Urinary bladder (tissue), 4 donors: Measurements from ENCODE around the gene ATP10A. TPM values are rescaled to one million over a fixed set of nuclear protein-coding genes. Genes with fewer than 3 reads are reported as not detected.

Experiments used
- DNase-seq: peaks from one replicate; pipeline ENCODE4 v3.0.0-alpha.2; 2015; ENCODE audit errors: extremely low spot score
- H3K27ac ChIP-seq: one replicate; pipeline ENCODE4 v1.5.1; 2013; ENCODE audit warnings: low read depth, mild to moderate bottlenecking, moderate library complexity
- H3K36me3 ChIP-seq: one replicate; pipeline ENCODE4 v1.6.1; 2013; ENCODE audit warnings: mild to moderate bottlenecking, moderate library complexity; ENCODE audit not compliant: insufficient read depth
- H3K4me1 ChIP-seq: one replicate; pipeline ENCODE4 v1.6.1; 2013; ENCODE audit warnings: mild to moderate bottlenecking, moderate library complexity; ENCODE audit not compliant: insufficient read depth
- H3K4me3 ChIP-seq: one replicate; pipeline ENCODE4 v1.5.1; 2013; ENCODE audit warnings: low read depth, low read length
- WGBS: extraction: QIAGEN DNeasy Blood & Tissue Kit; methylation state at CpG from one replicate; pipeline ENCODE4 v1.1.7; 2013; 5-methylcytosine and 5-hydroxymethylcytosine counted together
- polyA plus RNA-seq: library from polyadenylated mRNA; stranded (reverse); fragments of 200-250 nt; gene quantifications from one replicate; pipeline ENCODE4 v1.2.3, GENCODE V29; 2013
- total RNA-seq: library from RNA; depleted of rRNA; stranded (reverse); fragments of >200 nt; gene quantifications from one replicate; pipeline ENCODE4 v1.2.3, GENCODE V29; 2014
- donor health status: healthy with polysubstance abuse.
- donor health status: healthy.

ATP10A gene
- total and polyA plus RNA-seq, 2 donors: 5.0 to 7.8 TPM

DNA sequence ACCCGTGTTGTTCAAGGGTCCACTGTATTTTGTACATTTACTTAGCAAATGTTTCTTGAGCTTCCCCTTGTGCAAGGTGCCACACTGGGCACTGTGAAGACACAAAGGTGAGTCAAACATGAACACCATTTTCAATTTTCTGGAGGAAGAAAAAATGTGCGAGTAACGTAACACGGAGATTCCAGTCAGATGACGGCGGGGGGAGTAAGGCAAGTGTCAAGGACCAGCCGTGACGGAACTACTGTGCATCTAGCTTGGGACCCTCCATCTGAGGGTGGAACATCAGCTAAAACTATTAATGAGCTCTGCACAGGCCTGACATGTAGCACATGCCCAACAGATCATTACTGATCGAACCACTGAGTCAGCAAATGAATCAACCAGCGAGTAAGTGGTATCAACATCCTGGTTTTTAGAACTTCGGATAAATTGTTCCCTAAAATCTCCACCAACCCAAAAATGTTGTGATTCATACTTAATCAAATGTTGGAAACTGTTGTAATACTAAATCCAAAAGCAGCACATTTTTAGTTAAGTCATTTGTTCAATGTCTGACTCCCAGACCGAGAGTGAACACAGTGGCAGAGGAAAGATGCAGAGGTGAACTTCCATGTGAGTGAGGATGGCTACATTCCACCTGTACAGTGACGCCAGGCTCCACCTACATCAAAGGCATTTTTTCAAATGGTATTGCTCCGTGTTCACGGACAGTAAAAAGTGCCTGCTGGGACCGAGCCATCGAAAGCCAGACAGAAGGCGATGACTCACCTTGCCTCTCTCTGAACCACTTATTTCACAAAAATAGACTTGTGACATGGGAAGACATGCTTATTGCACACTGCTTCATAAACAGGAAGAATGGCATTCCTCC is 172.2 kb downstream of the ATP10A start:
- 80% methylated on average over 18 of the region's 18 CpGs for WGBS
- H3K4me1 ChIP-seq: no peaks in the 10 kb centered on the region
- no peaks in the 10 kb centered on the region for H3K36me3 ChIP-seq
- no peak overlapping the region for H3K4me3 ChIP-seq
- no peak overlapping the region for H3K27ac ChIP-seq
- no peak for DNase-seq

DNA sequence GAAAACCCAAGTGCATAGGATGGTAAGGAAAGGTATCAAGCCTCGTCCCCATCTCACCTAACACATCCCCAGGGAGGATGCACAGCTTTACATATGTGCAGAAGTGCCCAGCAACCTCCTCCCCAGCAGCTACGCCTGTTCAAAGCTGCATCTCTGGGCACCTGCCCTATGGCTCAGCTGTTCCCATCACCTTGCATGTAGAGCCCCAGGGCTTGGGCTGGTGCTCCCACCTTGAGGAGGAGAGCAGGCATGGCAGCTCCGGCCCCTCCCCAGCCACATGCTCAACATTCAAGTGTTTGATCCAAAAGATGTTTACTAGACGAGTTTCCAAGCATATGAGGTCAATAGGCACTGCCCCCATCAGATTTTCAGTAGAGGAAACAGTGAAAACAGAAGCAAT is 173.5 kb downstream of the ATP10A start:
- Histone ChIP-seq H3K27ac (no peak overlapping the region), H3K36me3 (no peaks in the 10 kb centered on the region), H3K4me1 (no peaks in the 10 kb centered on the region), H3K4me3 (no peak overlapping the region)
- DNase-seq: no peak
- 77% methylated on average over 4 of the region's 4 CpGs for WGBS

- 90% methylated on average over 9 of the region's 9 CpGs for WGBS
- no peak overlapping the region for H3K27ac ChIP-seq
- no peak overlapping the region for H3K4me3 ChIP-seq
- H3K4me1 ChIP-seq: no peaks in the 10 kb centered on the region
- no peak for DNase-seq
- H3K36me3 ChIP-seq: no peaks in the 10 kb centered on the region
These were observed 175.0 kb downstream of the ATP10A start for GRCh38 chr15:25688166-25688565.

DNA sequence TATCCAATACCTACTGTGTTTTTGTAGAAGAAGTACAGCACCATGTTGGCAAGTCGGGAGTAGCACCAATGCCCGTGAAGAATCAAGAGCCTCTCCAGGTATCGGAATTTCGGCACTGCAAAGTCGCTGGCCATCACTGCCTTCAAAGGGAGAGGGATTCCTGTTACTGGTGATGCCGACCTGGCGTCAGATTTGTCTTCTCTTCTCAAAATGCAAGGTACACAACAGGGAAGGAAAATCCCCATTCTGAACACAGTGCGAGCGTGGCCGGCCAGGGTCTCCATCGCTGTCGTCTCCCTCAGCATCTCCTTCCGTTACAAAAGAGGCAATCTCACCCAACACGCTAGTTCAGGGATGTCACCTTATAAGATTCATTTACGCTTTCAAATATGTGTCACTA is 175.4 kb downstream of the ATP10A start:
- no peak for DNase-seq
- H3K27ac ChIP-seq: no peak overlapping the region
- no peak overlapping the region for H3K4me3 ChIP-seq
- 97% methylated on average over 15 of the region's 15 CpGs for WGBS
- no peaks in the 10 kb centered on the region for H3K36me3 ChIP-seq
- H3K4me1 ChIP-seq: no peaks in the 10 kb centered on the region

DNA sequence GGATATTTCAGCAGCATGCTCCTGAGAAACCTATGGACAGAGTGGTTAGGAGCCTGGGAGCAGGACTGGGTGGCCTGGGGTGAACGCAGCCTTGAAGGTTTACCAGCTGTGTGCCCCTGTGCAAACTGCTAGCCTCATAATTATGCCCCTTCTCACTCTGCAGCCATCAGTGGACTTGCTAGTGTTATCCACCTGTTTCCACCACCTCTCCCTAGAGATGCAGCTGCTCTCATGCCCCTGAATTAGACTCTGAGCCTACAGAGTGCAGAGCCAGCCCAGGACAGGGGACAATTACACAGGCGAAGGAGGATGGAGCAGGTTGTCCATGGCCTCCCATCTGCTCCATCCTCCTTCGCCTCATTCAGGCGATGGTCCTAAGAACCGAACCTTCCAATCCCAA is 175.9 kb downstream of the ATP10A start:
- 98% methylated on average over 5 of the region's 5 CpGs for WGBS

DNA sequence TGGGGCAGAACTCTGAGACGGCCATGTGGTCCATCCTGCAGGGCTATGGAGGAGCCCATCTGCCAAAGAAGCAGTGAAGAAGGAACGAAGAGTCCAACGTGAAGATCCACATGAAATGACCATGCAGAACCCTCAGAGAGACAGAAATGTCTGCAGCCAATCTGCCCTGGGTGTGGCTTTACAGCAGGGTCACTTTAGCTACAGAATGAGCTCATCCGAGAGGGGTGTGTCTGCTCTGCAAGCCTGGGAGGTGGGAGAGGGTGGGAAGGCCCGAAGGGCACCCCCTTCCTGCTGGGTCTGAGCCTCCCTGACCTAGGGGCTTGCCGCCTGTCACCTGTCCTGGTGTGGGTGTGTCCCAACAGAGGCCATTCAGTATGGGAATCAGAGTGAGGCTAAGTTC is 176.3 kb downstream of the ATP10A start:
- WGBS: no CpG with 5 or more reads among the region's 6 CpGs
- Histone ChIP-seq H3K4me1 (no peaks in the 10 kb centered on the region), H3K27ac (no peak overlapping the region), H3K4me3 (no peak overlapping the region), H3K36me3 (no peaks in the 10 kb centered on the region)
- DNase-seq: no peak

More for the DNA sequence above, 175.9 kb downstream of the ATP10A start:
- Histone ChIP-seq H3K4me3 (no peak overlapping the region), H3K36me3 (no peaks in the 10 kb centered on the region), H3K27ac (no peak overlapping the region), H3K4me1 (no peaks in the 10 kb centered on the region)
- DNase-seq: no peak

GRCh38 chr15:25684521-25685431 is 178.4 kb downstream of the ATP10A start:
- Histone ChIP-seq H3K4me3 (no peak overlapping the region), H3K27ac (no peak overlapping the region), H3K36me3 (no peaks in the 10 kb centered on the region), H3K4me1 (no peaks in the 10 kb centered on the region)
- peak; percentile 66 for DNase-seq
- 75% methylated on average over 13 of the region's 13 CpGs for WGBS

GRCh38 chr15:25683911-25684310 is 179.2 kb downstream of the ATP10A start:
- WGBS: 93% methylated on average over 3 of the region's 3 CpGs
- no peak overlapping the region for H3K27ac ChIP-seq
- H3K4me3 ChIP-seq: no peak overlapping the region
- no peaks in the 10 kb centered on the region for H3K36me3 ChIP-seq
- no peaks in the 10 kb centered on the region for H3K4me1 ChIP-seq
- DNase-seq: no peak

DNA sequence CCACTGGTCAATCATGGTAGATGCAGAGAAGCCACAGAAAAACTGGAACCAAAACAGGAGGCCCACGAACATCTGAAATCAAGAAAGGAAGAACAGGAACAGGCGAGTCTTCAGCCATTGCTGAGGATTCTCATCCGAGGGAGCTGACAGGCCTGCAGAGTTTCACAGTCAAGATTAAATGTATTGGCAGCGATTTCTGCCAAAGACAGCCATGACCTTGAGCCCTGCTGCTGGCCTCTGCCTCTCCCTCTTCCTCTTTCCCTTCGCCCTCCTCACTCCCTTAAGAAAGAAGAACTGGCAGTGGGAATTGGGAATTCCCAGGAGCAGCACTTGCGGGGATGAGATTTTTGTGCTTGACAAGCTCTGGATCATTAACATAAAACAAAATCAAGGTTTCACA is 179.7 kb downstream of the ATP10A start:
- no peaks in the 10 kb centered on the region for H3K36me3 ChIP-seq
- no peaks in the 10 kb centered on the region for H3K4me1 ChIP-seq
- DNase-seq: no peak
- no peak overlapping the region for H3K4me3 ChIP-seq
- H3K27ac ChIP-seq: no peak overlapping the region
- 73% methylated on average over 6 of the region's 6 CpGs for WGBS

DNA sequence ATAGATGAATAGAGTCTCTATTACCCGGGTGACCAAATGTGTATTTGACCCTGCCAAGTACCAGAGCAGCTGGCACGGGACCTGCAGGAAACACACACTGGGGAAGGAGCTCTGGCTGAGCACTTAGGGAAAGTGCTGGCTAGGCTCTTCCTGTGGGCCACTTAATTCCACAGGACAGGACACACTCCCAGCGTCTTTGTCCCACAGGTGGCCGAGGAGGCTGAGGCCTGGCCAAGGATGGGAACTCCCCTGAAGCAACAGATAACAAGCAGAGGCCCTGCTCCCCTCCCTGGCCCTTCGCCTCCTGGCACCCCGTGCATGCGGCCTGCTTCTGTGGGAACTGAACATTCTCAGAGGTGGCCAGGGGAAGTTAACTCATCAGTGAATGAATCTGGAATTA is 180.8 kb downstream of the ATP10A start:
- DNase-seq: no peak

DNA sequence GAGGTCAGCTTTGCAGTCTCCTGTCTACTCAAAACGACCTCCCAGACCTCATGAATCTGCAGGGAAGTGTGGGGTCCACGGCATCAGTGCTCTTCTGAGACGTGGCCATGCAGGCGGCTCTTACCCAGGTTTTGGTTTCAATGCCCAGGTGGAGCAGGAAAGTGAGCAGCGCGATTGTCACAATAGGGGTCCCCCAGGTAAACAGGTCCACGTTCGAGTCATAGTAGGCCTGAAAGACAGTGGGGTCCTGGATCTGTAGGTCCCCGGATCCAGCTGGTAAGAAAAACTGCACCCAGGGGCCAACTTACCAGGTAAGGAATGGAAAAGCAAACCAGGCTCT is 182.5 kb downstream of the ATP10A start:
- Histone ChIP-seq H3K27ac (no peak overlapping the region), H3K4me1 (no peaks in the 10 kb centered on the region), H3K36me3 (no peaks in the 10 kb centered on the region), H3K4me3 (no peak overlapping the region)
- 86% methylated on average over 9 of the region's 9 CpGs for WGBS
- no peak for DNase-seq

More for the DNA sequence above, 180.8 kb downstream of the ATP10A start:
- Histone ChIP-seq H3K4me1 (no peaks in the 10 kb centered on the region), H3K36me3 (no peaks in the 10 kb centered on the region), H3K27ac (no peak overlapping the region), H3K4me3 (no peak overlapping the region)
- WGBS: 56% methylated on average over 7 of the region's 7 CpGs

GRCh38 chr15:25679964-25680685 is 183.0 kb downstream of the ATP10A start:
- WGBS: 89% methylated on average over 25 of the region's 25 CpGs
- H3K4me1 ChIP-seq: no peaks in the 10 kb centered on the region
- no peak overlapping the region for H3K27ac ChIP-seq
- no peak for DNase-seq
- H3K36me3 ChIP-seq: no peaks in the 10 kb centered on the region
- no peak overlapping the region for H3K4me3 ChIP-seq

DNA sequence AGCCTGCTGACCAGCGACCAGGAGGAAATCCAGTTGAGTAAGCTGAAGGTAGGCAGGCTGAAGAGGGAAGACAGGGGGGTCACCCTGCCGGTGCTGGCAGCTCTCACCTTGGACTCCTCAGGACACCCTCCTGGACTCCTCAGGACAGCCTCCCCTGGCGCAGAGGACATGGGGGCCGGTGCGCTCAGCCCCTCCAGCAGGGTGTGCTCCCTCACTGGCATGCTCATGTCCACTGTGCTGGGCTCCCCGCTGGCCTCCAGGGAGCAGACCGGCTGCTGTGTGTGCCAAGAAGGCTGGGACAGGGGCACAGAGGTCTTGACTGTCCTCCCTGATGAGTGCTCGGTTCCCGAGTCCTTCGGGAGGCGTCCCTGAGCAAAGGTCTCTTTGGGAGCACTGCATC is 183.6 kb downstream of the ATP10A start:
- no peak for DNase-seq
- Histone ChIP-seq H3K27ac (no peak overlapping the region), H3K4me1 (no peaks in the 10 kb centered on the region), H3K36me3 (no peaks in the 10 kb centered on the region), H3K4me3 (no peak overlapping the region)
- 85% methylated on average over 11 of the region's 11 CpGs for WGBS
